ENCODE measurements around the gene EMC8.
A peak's percentile ranks its signal among the peaks of the same experiment; 100 is the strongest.

EMC8 gene

GRCh38 chr16:85752511-85753420, 46.6 kb downstream of the EMC8 start:
- DNase-seq = peak; percentile 72

DNA sequence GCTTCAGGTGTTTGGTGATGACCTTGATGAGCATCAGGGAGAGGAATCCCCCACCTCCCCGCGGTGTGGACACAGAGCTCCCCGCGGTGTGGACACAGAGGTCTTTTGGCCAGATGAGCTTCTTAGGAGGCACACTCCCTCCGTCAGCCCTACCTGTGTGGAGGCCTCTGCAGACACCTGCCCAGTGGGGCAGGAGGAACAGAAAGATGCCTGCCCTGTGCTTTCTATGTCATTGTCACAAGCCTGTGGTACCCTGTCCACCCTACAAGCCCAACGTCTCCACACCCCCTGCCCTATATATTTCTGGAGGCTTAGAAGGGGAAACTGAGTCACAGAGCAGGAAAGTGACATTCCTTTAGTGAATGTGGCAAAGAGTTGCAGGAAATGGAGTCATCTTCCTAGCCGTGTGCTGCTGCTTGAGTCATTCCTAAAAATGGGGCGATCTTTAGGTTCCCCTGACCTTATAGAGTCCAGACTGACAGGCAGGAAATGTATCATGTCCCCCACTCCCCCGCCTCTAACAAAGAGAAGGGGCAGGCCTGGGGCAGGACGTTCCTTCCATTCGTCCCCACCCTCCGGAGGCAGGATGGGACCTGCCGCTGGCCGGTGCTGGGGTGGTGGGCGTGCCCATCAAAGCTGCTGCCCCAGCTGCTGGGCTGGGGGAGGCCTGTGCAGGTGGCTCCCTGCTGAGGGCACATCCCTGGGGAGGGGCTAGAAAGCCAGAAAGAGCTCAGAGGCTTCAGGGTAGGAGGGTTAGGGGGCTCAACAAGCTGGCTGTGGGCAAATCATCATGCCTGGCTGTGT, 47.4 kb downstream of the EMC8 start:
- DNase-seq = peak; percentile 51

DNA sequence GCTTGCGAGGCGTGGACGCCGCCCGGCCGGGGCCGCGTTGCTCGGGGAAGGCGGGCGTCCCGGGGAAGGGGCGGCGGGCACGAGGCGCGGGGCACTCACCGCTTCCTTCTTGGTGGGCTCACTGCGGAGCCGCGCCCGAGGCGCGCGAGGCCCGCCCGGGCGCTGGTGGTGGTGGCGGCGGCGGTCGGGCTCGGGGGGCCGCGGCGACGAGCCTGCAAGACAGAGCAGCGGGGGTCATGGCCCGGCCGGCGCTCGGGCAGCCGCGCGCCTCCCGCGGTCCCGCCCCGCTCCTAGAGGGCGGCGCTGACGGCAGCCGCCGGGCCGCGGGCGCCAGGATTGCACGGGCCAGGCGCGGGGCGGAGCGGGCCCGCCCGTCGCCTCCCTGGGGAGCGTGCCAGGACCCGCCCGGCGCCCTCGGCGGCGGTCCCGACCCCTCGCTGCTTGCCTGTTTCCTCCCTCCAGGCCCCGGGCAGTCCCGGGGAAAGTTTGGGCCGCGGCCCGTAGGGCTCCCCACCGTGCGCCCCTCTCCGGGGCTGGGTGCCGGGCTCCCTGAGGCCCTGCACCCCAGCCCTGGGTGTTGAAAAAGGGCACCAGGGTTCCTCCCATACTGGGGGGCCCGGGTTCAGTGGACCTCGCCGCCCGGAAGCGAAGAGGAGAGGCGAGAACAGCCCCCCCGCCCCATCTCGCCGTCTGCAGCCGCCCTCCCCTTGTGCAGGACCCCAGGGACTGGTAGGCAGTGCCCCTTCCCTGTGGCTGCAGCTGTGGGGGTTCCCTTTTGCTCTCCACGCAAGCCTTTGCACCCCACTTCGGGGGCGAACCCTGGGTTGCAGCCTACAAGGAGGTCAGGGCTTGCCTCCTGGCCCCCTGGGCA, 48.3 kb downstream of the EMC8 start, which contains the start of gene C16orf74:
TSS of gene C16orf74 (minus strand) at position 270 of the 871 bp plus-strand sequence. CDS start 15,879 bp downstream, outside the sequence.
- peak; percentile 38 for DNase-seq

- peak; percentile 57 for DNase-seq
These were observed 49.1 kb downstream of the EMC8 start for GRCh38 chr16:85750146-85750826.

DNA sequence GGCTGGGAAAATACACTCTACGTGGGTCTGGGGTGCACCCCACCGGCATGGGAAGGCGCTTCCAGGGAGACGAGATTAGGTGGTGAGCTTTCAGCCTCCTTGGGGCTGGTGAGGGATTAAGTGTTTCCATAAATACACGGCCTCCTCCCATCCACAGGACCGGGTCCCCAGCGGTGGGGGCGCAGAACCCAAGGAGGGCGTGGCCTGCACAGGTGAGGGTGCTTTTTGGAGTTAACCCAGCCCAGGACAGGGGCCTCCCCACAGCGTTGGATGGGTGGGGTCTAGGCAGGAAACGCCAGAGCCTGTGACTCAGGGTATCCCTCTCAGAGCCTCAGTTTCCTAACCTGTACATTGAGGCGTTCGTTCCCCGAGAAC, 49.6 kb downstream of the EMC8 start:
- no peak for DNase-seq

GRCh38 chr16:85746460-85747215, 52.7 kb downstream of the EMC8 start:
- DNase-seq = peak; percentile 47

- no peak for DNase-seq
These were observed 60.2 kb downstream of the EMC8 start for GRCh38 chr16:85738923-85739715.

DNA sequence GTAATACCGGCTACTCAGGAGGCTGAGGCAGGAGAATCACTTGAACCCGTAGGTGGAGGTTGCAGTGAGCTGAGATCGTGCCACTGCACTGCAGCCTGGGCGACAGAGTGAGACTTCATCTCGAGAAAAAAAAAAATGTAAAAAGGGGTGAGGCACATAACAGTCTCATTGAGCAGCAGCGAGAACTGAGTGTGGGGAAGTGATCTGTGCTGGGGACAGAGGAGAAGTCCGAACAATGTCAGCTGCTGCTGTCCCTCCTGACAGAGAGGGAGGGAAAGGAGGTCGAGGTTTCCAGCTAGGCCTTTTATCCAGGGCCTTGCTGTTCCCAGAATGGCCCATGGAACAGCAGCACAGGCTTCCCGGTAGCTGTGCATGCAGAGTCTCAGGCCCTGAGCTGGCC, 62.4 kb downstream of the EMC8 start:
- DNase-seq = no peak

DNA sequence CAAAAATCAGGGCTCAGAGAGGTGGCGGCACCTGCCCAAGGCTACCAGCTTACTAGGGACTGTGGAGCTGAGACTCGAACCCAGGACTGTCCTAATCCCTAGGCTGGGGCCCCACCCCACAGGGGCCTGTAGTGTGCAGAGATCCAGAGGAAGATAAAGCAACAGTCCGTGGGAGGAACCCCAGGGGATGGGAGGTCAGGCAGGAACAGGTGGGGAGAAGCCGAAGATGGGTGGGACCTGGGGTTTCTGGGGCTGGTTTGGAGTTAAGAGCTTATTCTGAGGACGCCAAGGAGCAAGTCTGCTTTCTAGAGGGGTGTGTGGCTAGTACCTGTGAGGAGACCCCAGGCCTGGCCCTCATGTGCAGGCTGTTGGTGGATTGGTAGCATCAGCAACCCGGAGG, 63.4 kb downstream of the EMC8 start:
- DNase-seq = no peak

GRCh38 chr16:85735225-85735635, 64.1 kb downstream of the EMC8 start:
- DNase-seq = no peak

- no peak for DNase-seq
These were observed 64.9 kb downstream of the EMC8 start for GRCh38 chr16:85734311-85735017.

DNA sequence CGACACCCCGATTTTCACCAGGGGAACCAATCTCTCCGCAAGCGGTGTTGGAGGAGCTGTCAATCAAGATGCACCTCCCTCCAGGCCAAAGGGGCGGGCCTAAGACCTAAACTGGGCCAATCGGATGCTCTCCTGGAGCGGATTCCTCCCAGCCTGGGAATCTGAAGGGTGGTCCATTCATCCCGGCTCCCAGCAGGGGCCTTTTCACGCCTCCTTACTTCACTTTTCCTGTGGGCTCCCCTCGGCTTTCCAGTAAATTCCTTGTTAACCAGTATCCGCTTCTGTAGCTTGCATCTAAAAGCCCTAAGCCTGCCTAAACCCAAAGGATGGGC, 65.5 kb downstream of the EMC8 start:
- DNase-seq = peak; percentile 63

GRCh38 chr16:85733155-85733838, 66.0 kb downstream of the EMC8 start:
- DNase-seq = peak; percentile 53

GRCh38 chr16:85731179-85731578, 68.2 kb downstream of the EMC8 start:
- DNase-seq = no peak

- no peak for DNase-seq
These were observed 69.2 kb downstream of the EMC8 start for GRCh38 chr16:85730186-85730465.

DNA sequence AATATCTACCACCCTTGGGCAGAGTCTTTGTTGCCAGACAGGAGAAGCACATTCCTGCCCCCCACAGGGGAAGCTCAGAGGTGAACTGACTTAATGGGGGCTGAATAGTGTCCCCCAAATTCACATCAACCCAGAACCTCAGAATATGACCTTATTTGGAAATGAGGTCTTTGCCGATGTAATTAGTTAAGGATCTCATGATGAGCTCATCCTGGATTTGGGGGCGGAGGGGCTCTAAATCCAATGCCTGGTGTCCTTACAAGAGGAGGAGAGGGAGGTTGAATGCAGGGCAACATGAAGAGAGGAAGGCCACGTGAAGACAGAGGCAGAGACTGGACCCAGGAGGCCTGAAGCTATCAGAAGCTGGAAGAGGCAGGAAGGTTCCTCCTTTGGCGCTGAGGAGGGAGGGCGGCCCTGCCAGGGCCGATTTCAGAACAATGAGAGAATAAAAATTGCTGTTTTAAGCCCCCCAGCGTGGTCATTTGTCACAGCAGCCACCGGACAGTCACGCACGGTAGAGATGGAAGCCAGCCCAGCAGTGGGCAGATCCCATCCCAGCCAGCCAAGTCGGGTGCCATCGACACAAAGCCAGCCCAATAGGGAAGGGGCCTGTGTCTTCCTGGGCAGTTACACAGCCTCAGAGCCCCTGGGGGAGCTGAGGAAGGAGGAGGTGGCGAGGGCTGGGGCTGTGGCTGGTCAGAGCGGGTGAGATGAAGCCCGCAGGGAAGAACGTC, 69.7 kb downstream of the EMC8 start:
- peak; percentile 85 for DNase-seq

DNA sequence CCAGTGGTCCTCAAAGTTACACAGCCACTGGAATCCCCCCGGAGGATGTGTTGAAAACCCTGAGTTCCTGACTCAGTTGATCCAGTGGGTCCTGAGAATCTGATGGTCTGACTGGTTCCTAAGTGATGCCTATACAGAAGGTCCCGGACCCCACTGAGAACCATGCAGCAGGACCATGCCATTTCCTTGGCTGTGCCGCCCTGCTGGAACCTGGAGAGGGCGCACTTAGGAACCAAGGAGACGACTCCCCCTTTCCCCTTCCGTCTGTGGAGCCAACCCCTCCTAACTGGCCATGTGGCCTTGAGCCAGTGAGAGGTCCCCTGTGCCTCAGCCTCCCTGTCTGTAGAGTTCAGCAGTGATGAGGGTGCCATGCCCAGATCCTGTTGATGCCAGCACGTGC, 70.5 kb downstream of the EMC8 start:
- no peak for DNase-seq

Measured in fibroblast of skin of right quadriceps (primary cell).